ENCODE results near the gene ZPR1. TPM values are rescaled to one million over a fixed set of nuclear protein-coding genes. Genes with fewer than 3 reads are reported as not detected.

The ZPR1 gene
- total and polyA plus RNA-seq, 11 donors, result 6.2 to 59.4 (median 27.1) TPM

- peaks cover 0 to 36% (median 24%) of the 10 kb centered on the region in 12 donors for H3K4me1 ChIP-seq
- DNase-seq (no peak), ATAC-seq (no peak)
- H3K4me3 ChIP-seq, result no peak overlapping the region
- H3K27ac ChIP-seq, result no peak overlapping the region
- no peak for TF ChIP-seq POLR2A (IDR thresholded peaks at IDR 0.05)
- H3K36me3 ChIP-seq, result no peaks in the 10 kb centered on the region
- no peaks in the 10 kb centered on the region for H3K27me3 ChIP-seq
- H3K9me3 ChIP-seq, result no peaks in the 10 kb centered on the region
- WGBS, 4 donors, result 79 to 89% (median 83%) methylated on average over 10 to 13 of the region's 13 CpGs
- intact Hi-C loops (cut with DNase I), result loop anchor here in 2 of 10 donors (5.0 kb wide), 1 partner anchor 40 kb away; the partner anchor contains the start of gene APOA5 (in 2 of the 2)
Observed at GRCh38 chr11:116832350-116833290, 44.8 kb upstream of the ZPR1 start.

GRCh38 chr11:116831790-116832349 lies 44.0 kb upstream of the ZPR1 start:
- H3K27ac ChIP-seq, result no peak overlapping the region
- no peaks in the 10 kb centered on the region for H3K9me3 ChIP-seq
- ATAC-seq (no peak), DNase-seq (no peak)
- H3K4me3 ChIP-seq, result no peak overlapping the region
- 92 to 98% (median 97%) methylated on average over 6 to 7 of the region's 7 CpGs for WGBS, 4 donors
- H3K4me1 ChIP-seq, result peaks cover 0 to 28% (median 22%) of the 10 kb centered on the region in 12 donors
- intact Hi-C loops (cut with DNase I), result loop anchor here in 2 of 10 donors (5.0 kb wide), 1 partner anchor 40 kb away; the partner anchor contains the start of gene APOA5 (in 2 of the 2)
- TF ChIP-seq CTCF (IDR thresholded peaks at IDR 0.05) (no peak), POLR2A (IDR thresholded peaks at IDR 0.05) (no peak)
- H3K27me3 ChIP-seq, result no peaks in the 10 kb centered on the region
- no peaks in the 10 kb centered on the region for H3K36me3 ChIP-seq

- ATAC-seq (no peak), DNase-seq (no peak)
- Histone ChIP-seq H3K27me3 (no peaks in the 10 kb centered on the region), H3K4me3 (no peak overlapping the region), H3K36me3 (no peaks in the 10 kb centered on the region), H3K4me1 (peaks cover 0 to 13% (median 7%) of the 10 kb centered on the region in 12 donors), H3K9me3 (no peaks in the 10 kb centered on the region), H3K27ac (no peak overlapping the region)
- WGBS, 4 donors, result 95 to 98% (median 97%) methylated on average over 12 to 17 of the region's 17 CpGs
- TF ChIP-seq POLR2A (IDR thresholded peaks at IDR 0.05) (no peak), CTCF (IDR thresholded peaks at IDR 0.05) (no peak)
- intact Hi-C loops (cut with DNase I), result loop anchor here in 2 of 10 donors (5.0 kb wide), 1 partner anchor 38 kb away; the partner anchor contains the start of gene APOA5 (in 2 of the 2)
Observed at GRCh38 chr11:116830184-116830912, 42.5 kb upstream of the ZPR1 start.

- Histone ChIP-seq H3K9me3 (no peaks in the 10 kb centered on the region), H3K4me1 (peaks cover 0 to 6% (median under 1%) of the 10 kb centered on the region in 12 donors), H3K36me3 (no peaks in the 10 kb centered on the region), H3K27ac (no peak within 1 kb of the TSS), H3K4me3 (no peak within 1 kb of the TSS), H3K27me3 (no peaks in the 10 kb centered on the region)
- 70 to 81% (median 76%) methylated on average over 4 to 9 of the region's 9 CpGs for WGBS, 4 donors
- TF ChIP-seq POLR2A (IDR thresholded peaks at IDR 0.05) (no peak), CTCF (IDR thresholded peaks at IDR 0.05) (no peak)
- ATAC-seq (no peak), DNase-seq (no peak)
- intact Hi-C loops (cut with DNase I), result loop anchor here in 2 of 10 donors (5.0 kb wide), 1 partner anchor 37 kb away; the partner anchor contains the start of gene APOA5 (in 2 of the 2)
Observed at GRCh38 chr11:116829525-116830183, 41.8 kb upstream of the ZPR1 start, which contains the start of gene APOC3. Gene APOC3, plus strand, starts transcription at chr11:116829907. Its CDS starts 676 bp downstream, at chr11:116830583.
